Measurements from ENCODE around the gene TDRD9. TPM values are rescaled to one million over a fixed set of nuclear protein-coding genes. Genes with fewer than 3 reads are reported as not detected.

Gene TDRD9
- total and polyA plus RNA-seq, 4 donors, result 1.1 to 2.7 (median 2.0) TPM

- 84 to 87% methylated on average over 6 of the region's 6 CpGs for WGBS, 2 donors
- Histone ChIP-seq H3K36me3 (ENCODE audit: control insufficient read depth in 1 of 2, insufficient read depth in 2 of 2, low read length in 1 of 2) (no peaks in the 10 kb centered on the region), H3K4me1 (ENCODE audit: control insufficient read depth in 1 of 2, insufficient read depth in 2 of 2, low read length in 2 of 2) (no peaks in the 10 kb centered on the region), H3K9me3 (ENCODE audit: control insufficient read depth, low read length) (no peaks in the 10 kb centered on the region), H3K27ac (ENCODE audit: low read depth in 1 of 2, low read length in 2 of 2) (no peak overlapping the region), H3K4me3 (ENCODE audit: low read length in 2 of 2) (no peak overlapping the region), H3K27me3 (ENCODE audit: control insufficient read depth in 1 of 2, insufficient read depth in 2 of 2, low read length in 1 of 2) (no peaks in the 10 kb centered on the region)
- intact Hi-C loops (cut with DNase I), result no loop called here
- DNase-seq, result no peak
- no peak for ATAC-seq (ENCODE audit: low FRiP score)
These were observed 75.4 kb downstream of the TDRD9 start for GRCh38 chr14:104003616-104004015.

- Histone ChIP-seq H3K36me3 (ENCODE audit: control insufficient read depth in 1 of 2, insufficient read depth in 2 of 2, low read length in 1 of 2) (no peaks in the 10 kb centered on the region), H3K27me3 (ENCODE audit: control insufficient read depth in 1 of 2, insufficient read depth in 2 of 2, low read length in 1 of 2) (no peaks in the 10 kb centered on the region), H3K4me1 (ENCODE audit: control insufficient read depth in 1 of 2, insufficient read depth in 2 of 2, low read length in 2 of 2) (no peaks in the 10 kb centered on the region), H3K27ac (ENCODE audit: low read depth in 1 of 2, low read length in 2 of 2) (no peak overlapping the region), H3K4me3 (ENCODE audit: low read length in 2 of 2) (no peak overlapping the region), H3K9me3 (ENCODE audit: control insufficient read depth, low read length) (no peaks in the 10 kb centered on the region)
- 78 to 82% methylated on average over 1 of the region's 1 CpG for WGBS, 2 donors
- DNase-seq (no peak), ATAC-seq (ENCODE audit: low FRiP score) (no peak)
- intact Hi-C loops (cut with DNase I), result no loop called here
These were observed 76.6 kb downstream of the TDRD9 start for GRCh38 chr14:104004849-104005248.

GRCh38 chr14:104005489-104005888, 77.2 kb downstream of the TDRD9 start:
- 88 to 89% methylated on average over 8 of the region's 8 CpGs for WGBS, 2 donors
- DNase-seq (no peak), ATAC-seq (ENCODE audit: low FRiP score) (no peak)
- Histone ChIP-seq H3K4me1 (ENCODE audit: control insufficient read depth in 1 of 2, insufficient read depth in 2 of 2, low read length in 2 of 2) (no peaks in the 10 kb centered on the region), H3K27me3 (ENCODE audit: control insufficient read depth in 1 of 2, insufficient read depth in 2 of 2, low read length in 1 of 2) (no peaks in the 10 kb centered on the region), H3K27ac (ENCODE audit: low read depth in 1 of 2, low read length in 2 of 2) (no peak overlapping the region), H3K9me3 (ENCODE audit: control insufficient read depth, low read length) (no peaks in the 10 kb centered on the region), H3K36me3 (ENCODE audit: control insufficient read depth in 1 of 2, insufficient read depth in 2 of 2, low read length in 1 of 2) (no peaks in the 10 kb centered on the region), H3K4me3 (ENCODE audit: low read length in 2 of 2) (no peak overlapping the region)
- intact Hi-C loops (cut with DNase I), result no loop called here

- WGBS, 2 donors, result 91 to 93% methylated on average over 12 of the region's 12 CpGs
- Histone ChIP-seq H3K36me3 (ENCODE audit: control insufficient read depth in 1 of 2, insufficient read depth in 2 of 2, low read length in 1 of 2) (no peaks in the 10 kb centered on the region), H3K4me3 (ENCODE audit: low read length in 2 of 2) (no peak overlapping the region), H3K27ac (ENCODE audit: low read depth in 1 of 2, low read length in 2 of 2) (no peak overlapping the region), H3K27me3 (ENCODE audit: control insufficient read depth in 1 of 2, insufficient read depth in 2 of 2, low read length in 1 of 2) (no peaks in the 10 kb centered on the region), H3K4me1 (ENCODE audit: control insufficient read depth in 1 of 2, insufficient read depth in 2 of 2, low read length in 2 of 2) (no peaks in the 10 kb centered on the region), H3K9me3 (ENCODE audit: control insufficient read depth, low read length) (no peaks in the 10 kb centered on the region)
- intact Hi-C loops (cut with DNase I), result no loop called here
- no peak for DNase-seq
- ATAC-seq (ENCODE audit: low FRiP score), result no peak
These were observed 78.9 kb downstream of the TDRD9 start for GRCh38 chr14:104007121-104007520.

GRCh38 chr14:104009297-104009696, 81.0 kb downstream of the TDRD9 start:
- H3K4me3 ChIP-seq (ENCODE audit: low read length in 2 of 2), result no peak overlapping the region
- DNase-seq (no peak), ATAC-seq (ENCODE audit: low FRiP score) (no peak)
- H3K9me3 ChIP-seq (ENCODE audit: control insufficient read depth, low read length), result no peaks in the 10 kb centered on the region
- intact Hi-C loops (cut with DNase I), result no loop called here
- no peaks in the 10 kb centered on the region for H3K36me3 ChIP-seq (ENCODE audit: control insufficient read depth in 1 of 2, insufficient read depth in 2 of 2, low read length in 1 of 2)
- no peaks in the 10 kb centered on the region for H3K27me3 ChIP-seq (ENCODE audit: control insufficient read depth in 1 of 2, insufficient read depth in 2 of 2, low read length in 1 of 2)
- WGBS, 2 donors, result 98 to 100% methylated on average over 1 of the region's 1 CpG
- no peaks in the 10 kb centered on the region for H3K4me1 ChIP-seq (ENCODE audit: control insufficient read depth in 1 of 2, insufficient read depth in 2 of 2, low read length in 2 of 2)
- H3K27ac ChIP-seq (ENCODE audit: low read depth in 1 of 2, low read length in 2 of 2), result no peak overlapping the region

- intact Hi-C loops (cut with DNase I), result no loop called here
- no peaks in the 10 kb centered on the region for H3K27me3 ChIP-seq (ENCODE audit: control insufficient read depth in 1 of 2, insufficient read depth in 2 of 2, low read length in 1 of 2)
- no peaks in the 10 kb centered on the region for H3K4me1 ChIP-seq (ENCODE audit: control insufficient read depth in 1 of 2, insufficient read depth in 2 of 2, low read length in 2 of 2)
- H3K27ac ChIP-seq (ENCODE audit: low read depth in 1 of 2, low read length in 2 of 2), result no peak overlapping the region
- no peak for DNase-seq
- H3K9me3 ChIP-seq (ENCODE audit: control insufficient read depth, low read length), result no peaks in the 10 kb centered on the region
- no peak for ATAC-seq (ENCODE audit: low FRiP score)
- H3K36me3 ChIP-seq (ENCODE audit: control insufficient read depth in 1 of 2, insufficient read depth in 2 of 2, low read length in 1 of 2), result no peaks in the 10 kb centered on the region
- no peak overlapping the region for H3K4me3 ChIP-seq (ENCODE audit: low read length in 2 of 2)
- 87 to 92% methylated on average over 3 of the region's 3 CpGs for WGBS, 2 donors
These were observed 83.7 kb downstream of the TDRD9 start for GRCh38 chr14:104011824-104012517.

- Histone ChIP-seq H3K9me3 (ENCODE audit: control insufficient read depth, low read length) (no peaks in the 10 kb centered on the region), H3K27me3 (ENCODE audit: control insufficient read depth in 1 of 2, insufficient read depth in 2 of 2, low read length in 1 of 2) (no peaks in the 10 kb centered on the region), H3K27ac (ENCODE audit: low read depth in 1 of 2, low read length in 2 of 2) (no peak overlapping the region), H3K36me3 (ENCODE audit: control insufficient read depth in 1 of 2, insufficient read depth in 2 of 2, low read length in 1 of 2) (no peaks in the 10 kb centered on the region), H3K4me3 (ENCODE audit: low read length in 2 of 2) (no peak overlapping the region), H3K4me1 (ENCODE audit: control insufficient read depth in 1 of 2, insufficient read depth in 2 of 2, low read length in 2 of 2) (no peaks in the 10 kb centered on the region)
- intact Hi-C loops (cut with DNase I), result no loop called here
- no peak for ATAC-seq (ENCODE audit: low FRiP score)
- 91 to 94% methylated on average over 5 of the region's 5 CpGs for WGBS, 2 donors
- DNase-seq, result no peak
These were observed 86.5 kb downstream of the TDRD9 start for GRCh38 chr14:104014764-104015163.

- ATAC-seq (ENCODE audit: low FRiP score) (no peak), DNase-seq (no peak)
- Histone ChIP-seq H3K27ac (ENCODE audit: low read depth in 1 of 2, low read length in 2 of 2) (no peak overlapping the region), H3K27me3 (ENCODE audit: control insufficient read depth in 1 of 2, insufficient read depth in 2 of 2, low read length in 1 of 2) (no peaks in the 10 kb centered on the region), H3K4me1 (ENCODE audit: control insufficient read depth in 1 of 2, insufficient read depth in 2 of 2, low read length in 2 of 2) (no peaks in the 10 kb centered on the region), H3K36me3 (ENCODE audit: control insufficient read depth in 1 of 2, insufficient read depth in 2 of 2, low read length in 1 of 2) (no peaks in the 10 kb centered on the region), H3K9me3 (ENCODE audit: control insufficient read depth, low read length) (no peaks in the 10 kb centered on the region), H3K4me3 (ENCODE audit: low read length in 2 of 2) (no peak overlapping the region)
- intact Hi-C loops (cut with DNase I), result no loop called here
- 80 to 86% methylated on average over 11 of the region's 11 CpGs for WGBS, 2 donors
These were observed 88.8 kb downstream of the TDRD9 start for GRCh38 chr14:104016873-104017650.

GRCh38 chr14:104019029-104019428, 90.8 kb downstream of the TDRD9 start:
- no peaks in the 10 kb centered on the region for H3K36me3 ChIP-seq (ENCODE audit: control insufficient read depth in 1 of 2, insufficient read depth in 2 of 2, low read length in 1 of 2)
- intact Hi-C loops (cut with DNase I), result no loop called here
- WGBS, 2 donors, result 97 to 100% methylated on average over 1 of the region's 1 CpG
- DNase-seq (no peak), ATAC-seq (ENCODE audit: low FRiP score) (no peak)
- no peak overlapping the region for H3K4me3 ChIP-seq (ENCODE audit: low read length in 2 of 2)
- H3K27ac ChIP-seq (ENCODE audit: low read depth in 1 of 2, low read length in 2 of 2), result no peak overlapping the region
- H3K4me1 ChIP-seq (ENCODE audit: control insufficient read depth in 1 of 2, insufficient read depth in 2 of 2, low read length in 2 of 2), result no peaks in the 10 kb centered on the region
- no peaks in the 10 kb centered on the region for H3K27me3 ChIP-seq (ENCODE audit: control insufficient read depth in 1 of 2, insufficient read depth in 2 of 2, low read length in 1 of 2)
- H3K9me3 ChIP-seq (ENCODE audit: control insufficient read depth, low read length), result no peaks in the 10 kb centered on the region
